ENCODE measurements around the gene BMPR1B. TPM values are rescaled to one million over a fixed set of nuclear protein-coding genes. Genes with fewer than 3 reads are reported as not detected.
A peak's percentile ranks its signal among the peaks of the same experiment; 100 is the strongest.

Gene BMPR1B
- total and polyA plus RNA-seq, 2 donors from 2014 or later = 4.1 to 5.5 TPM

DNA sequence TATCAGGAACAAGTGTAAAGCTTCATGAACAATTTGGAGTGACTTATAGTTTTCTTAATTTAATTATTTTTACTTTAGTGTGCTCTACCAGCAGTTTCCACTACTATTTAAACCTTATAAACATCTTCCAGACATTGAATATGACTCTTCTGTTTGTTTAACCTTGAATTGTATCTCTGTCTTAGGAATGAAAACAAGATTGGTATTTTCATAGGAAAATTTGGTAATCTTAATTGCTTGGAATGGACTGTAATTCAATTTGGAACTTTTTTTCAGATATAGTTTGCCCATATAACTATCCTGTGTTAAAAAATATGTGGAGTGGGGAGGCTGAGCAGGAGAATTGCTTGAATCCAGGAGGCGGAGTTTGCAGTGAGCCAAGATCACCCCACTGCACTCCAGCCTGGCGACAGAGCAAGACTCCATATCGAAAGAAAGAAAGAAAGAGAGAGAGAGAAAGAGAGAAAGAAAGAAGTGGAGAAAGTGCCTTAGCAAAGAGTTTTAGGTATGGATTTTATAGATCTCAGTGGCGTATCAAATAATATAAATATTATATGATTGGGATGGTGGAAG, 242.4 kb downstream of the BMPR1B start:
- no peaks in the 10 kb centered on the region for H3K27me3 ChIP-seq (ENCODE audit: control insufficient read depth, insufficient read depth, low read length)
- intact Hi-C loops (cut with DNase I) = no loop called here
- FAIRE-seq = no peak
- H3K27ac ChIP-seq (ENCODE audit: low read depth in 2 of 2, low read length in 2 of 2) = no peak overlapping the region
- TF ChIP-seq, protein P1, sequence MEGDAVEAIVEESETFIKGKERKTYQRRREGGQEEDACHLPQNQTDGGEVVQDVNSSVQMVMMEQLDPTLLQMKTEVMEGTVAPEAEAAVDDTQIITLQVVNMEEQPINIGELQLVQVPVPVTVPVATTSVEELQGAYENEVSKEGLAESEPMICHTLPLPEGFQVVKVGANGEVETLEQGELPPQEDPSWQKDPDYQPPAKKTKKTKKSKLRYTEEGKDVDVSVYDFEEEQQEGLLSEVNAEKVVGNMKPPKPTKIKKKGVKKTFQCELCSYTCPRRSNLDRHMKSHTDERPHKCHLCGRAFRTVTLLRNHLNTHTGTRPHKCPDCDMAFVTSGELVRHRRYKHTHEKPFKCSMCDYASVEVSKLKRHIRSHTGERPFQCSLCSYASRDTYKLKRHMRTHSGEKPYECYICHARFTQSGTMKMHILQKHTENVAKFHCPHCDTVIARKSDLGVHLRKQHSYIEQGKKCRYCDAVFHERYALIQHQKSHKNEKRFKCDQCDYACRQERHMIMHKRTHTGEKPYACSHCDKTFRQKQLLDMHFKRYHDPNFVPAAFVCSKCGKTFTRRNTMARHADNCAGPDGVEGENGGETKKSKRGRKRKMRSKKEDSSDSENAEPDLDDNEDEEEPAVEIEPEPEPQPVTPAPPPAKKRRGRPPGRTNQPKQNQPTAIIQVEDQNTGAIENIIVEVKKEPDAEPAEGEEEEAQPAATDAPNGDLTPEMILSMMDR (IDR thresholded peaks at IDR 0.05; ENCODE audit: borderline replicate concordance, extremely low read depth, insufficient read depth) = no peak
- H3K4me1 ChIP-seq (ENCODE audit: control insufficient read depth in 2 of 3, insufficient read depth in 2 of 3, low read depth in 1 of 3, low read length in 3 of 3) = peaks cover 0 to 5% (median 3%) of the 10 kb centered on the region in 3 donors
- no peak overlapping the region for H3K4me3 ChIP-seq (ENCODE audit: low read length in 3 of 3)
- no peaks in the 10 kb centered on the region for H3K36me3 ChIP-seq (ENCODE audit: control insufficient read depth in 2 of 3, insufficient read depth in 3 of 3, low read length in 3 of 3)
- DNase-seq = peak in 2 of 5 donors; percentile 25 to 68
- no peaks in the 10 kb centered on the region for H3K9me3 ChIP-seq (ENCODE audit: control insufficient read depth in 2 of 3, insufficient read depth in 1 of 3, low read length in 3 of 3)
- no peak overlapping the region for H3K9ac ChIP-seq (ENCODE audit: low read length in 3 of 3)

DNA sequence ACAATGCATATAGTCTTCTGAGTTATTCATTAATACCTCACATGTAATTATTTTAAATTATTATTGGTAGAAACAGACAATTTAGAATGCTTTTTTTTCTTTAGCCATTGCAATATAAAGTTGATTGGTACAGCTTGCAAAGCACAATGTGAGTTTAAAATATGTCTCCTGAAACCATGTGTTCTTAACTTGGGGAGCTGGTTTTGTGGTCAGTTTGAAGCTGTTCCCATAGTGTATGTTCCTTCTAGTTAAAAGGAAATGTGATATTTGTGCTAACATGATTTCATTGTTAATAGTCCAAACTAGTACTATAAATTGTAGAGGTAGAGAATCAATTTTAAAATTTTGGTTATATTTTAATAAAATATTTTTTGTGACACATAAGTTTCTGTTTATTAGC, 247.2 kb downstream of the BMPR1B start:
- Histone ChIP-seq H3K4me3 (ENCODE audit: low read length in 3 of 3) (no peak overlapping the region), H3K27me3 (ENCODE audit: control insufficient read depth, insufficient read depth, low read length) (no peaks in the 10 kb centered on the region), H3K27ac (ENCODE audit: low read depth in 2 of 2, low read length in 2 of 2) (no peak overlapping the region), H3K9me3 (ENCODE audit: control insufficient read depth in 2 of 3, insufficient read depth in 1 of 3, low read length in 3 of 3) (no peaks in the 10 kb centered on the region), H3K9ac (ENCODE audit: low read length in 3 of 3) (no peak overlapping the region), H3K36me3 (ENCODE audit: control insufficient read depth in 2 of 3, insufficient read depth in 3 of 3, low read length in 3 of 3) (no peaks in the 10 kb centered on the region), H3K4me1 (ENCODE audit: control insufficient read depth in 2 of 3, insufficient read depth in 2 of 3, low read depth in 1 of 3, low read length in 3 of 3) (no peaks in the 10 kb centered on the region)
- DNase-seq (no peak), FAIRE-seq (no peak)
- TF ChIP-seq, protein P1 (IDR thresholded peaks at IDR 0.05; ENCODE audit: borderline replicate concordance, extremely low read depth, insufficient read depth) = no peak
- intact Hi-C loops (cut with DNase I) = no loop called here

DNA sequence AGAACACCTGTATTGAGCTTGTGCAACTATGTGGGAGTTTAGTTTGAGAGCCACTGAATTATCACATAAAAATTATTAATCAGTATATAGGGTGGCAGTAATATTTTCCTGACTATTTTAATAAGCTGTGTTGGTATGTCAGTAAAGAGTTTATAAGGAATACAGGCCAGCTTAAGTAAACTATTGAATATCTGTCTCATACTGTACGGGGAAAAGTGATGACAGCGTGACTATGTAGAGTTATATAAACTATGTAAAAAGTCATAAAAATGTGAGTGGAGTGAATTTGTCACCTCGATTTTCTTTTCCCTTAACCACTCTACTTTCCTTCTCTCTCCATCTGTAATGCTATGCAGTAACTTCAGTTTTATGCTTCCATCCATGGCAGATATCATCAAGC, 250.2 kb downstream of the BMPR1B start:
- H3K9ac ChIP-seq (ENCODE audit: low read length in 3 of 3) = no peak overlapping the region

More for the DNA sequence above, 250.2 kb downstream of the BMPR1B start:
- no peak for DNase-seq
- TF ChIP-seq, protein P1 (IDR thresholded peaks at IDR 0.05; ENCODE audit: borderline replicate concordance, extremely low read depth, insufficient read depth) = no peak
- intact Hi-C loops (cut with DNase I) = no loop called here
- H3K4me3 ChIP-seq (ENCODE audit: low read length in 3 of 3) = no peak overlapping the region
- FAIRE-seq = no peak
- no peaks in the 10 kb centered on the region for H3K27me3 ChIP-seq (ENCODE audit: control insufficient read depth, insufficient read depth, low read length)
- H3K36me3 ChIP-seq (ENCODE audit: control insufficient read depth in 2 of 3, insufficient read depth in 3 of 3, low read length in 3 of 3) = no peaks in the 10 kb centered on the region
- H3K27ac ChIP-seq (ENCODE audit: low read depth in 2 of 2, low read length in 2 of 2) = no peak overlapping the region
- H3K4me1 ChIP-seq (ENCODE audit: control insufficient read depth in 2 of 3, insufficient read depth in 2 of 3, low read depth in 1 of 3, low read length in 3 of 3) = no peaks in the 10 kb centered on the region
- H3K9me3 ChIP-seq (ENCODE audit: control insufficient read depth in 2 of 3, insufficient read depth in 1 of 3, low read length in 3 of 3) = no peaks in the 10 kb centered on the region

Data from kidney (tissue), 14 donors.